Measurements from ENCODE around the gene FCN3.

DNA sequence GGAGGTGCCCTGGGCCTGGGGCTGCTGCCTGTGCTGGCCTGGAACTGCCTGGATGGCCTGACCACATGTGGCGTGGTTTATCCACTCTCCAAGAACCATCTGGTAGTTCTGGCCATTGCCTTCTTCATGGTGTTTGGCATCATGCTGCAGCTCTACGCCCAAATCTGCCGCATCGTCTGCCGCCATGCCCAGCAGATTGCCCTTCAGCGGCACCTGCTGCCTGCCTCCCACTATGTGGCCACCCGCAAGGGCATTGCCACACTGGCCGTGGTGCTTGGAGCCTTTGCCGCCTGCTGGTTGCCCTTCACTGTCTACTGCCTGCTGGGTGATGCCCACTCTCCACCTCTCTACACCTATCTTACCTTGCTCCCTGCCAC, 19.6 kb upstream of the FCN3 start:
- TF ChIP-seq, protein P1, sequence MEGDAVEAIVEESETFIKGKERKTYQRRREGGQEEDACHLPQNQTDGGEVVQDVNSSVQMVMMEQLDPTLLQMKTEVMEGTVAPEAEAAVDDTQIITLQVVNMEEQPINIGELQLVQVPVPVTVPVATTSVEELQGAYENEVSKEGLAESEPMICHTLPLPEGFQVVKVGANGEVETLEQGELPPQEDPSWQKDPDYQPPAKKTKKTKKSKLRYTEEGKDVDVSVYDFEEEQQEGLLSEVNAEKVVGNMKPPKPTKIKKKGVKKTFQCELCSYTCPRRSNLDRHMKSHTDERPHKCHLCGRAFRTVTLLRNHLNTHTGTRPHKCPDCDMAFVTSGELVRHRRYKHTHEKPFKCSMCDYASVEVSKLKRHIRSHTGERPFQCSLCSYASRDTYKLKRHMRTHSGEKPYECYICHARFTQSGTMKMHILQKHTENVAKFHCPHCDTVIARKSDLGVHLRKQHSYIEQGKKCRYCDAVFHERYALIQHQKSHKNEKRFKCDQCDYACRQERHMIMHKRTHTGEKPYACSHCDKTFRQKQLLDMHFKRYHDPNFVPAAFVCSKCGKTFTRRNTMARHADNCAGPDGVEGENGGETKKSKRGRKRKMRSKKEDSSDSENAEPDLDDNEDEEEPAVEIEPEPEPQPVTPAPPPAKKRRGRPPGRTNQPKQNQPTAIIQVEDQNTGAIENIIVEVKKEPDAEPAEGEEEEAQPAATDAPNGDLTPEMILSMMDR (IDR thresholded peaks at IDR 0.05): no peak
- TF ChIP-seq POLR2A (IDR thresholded peaks at IDR 0.05): no peak
